ENCODE data around the gene COPS6.

Gene COPS6

DNA sequence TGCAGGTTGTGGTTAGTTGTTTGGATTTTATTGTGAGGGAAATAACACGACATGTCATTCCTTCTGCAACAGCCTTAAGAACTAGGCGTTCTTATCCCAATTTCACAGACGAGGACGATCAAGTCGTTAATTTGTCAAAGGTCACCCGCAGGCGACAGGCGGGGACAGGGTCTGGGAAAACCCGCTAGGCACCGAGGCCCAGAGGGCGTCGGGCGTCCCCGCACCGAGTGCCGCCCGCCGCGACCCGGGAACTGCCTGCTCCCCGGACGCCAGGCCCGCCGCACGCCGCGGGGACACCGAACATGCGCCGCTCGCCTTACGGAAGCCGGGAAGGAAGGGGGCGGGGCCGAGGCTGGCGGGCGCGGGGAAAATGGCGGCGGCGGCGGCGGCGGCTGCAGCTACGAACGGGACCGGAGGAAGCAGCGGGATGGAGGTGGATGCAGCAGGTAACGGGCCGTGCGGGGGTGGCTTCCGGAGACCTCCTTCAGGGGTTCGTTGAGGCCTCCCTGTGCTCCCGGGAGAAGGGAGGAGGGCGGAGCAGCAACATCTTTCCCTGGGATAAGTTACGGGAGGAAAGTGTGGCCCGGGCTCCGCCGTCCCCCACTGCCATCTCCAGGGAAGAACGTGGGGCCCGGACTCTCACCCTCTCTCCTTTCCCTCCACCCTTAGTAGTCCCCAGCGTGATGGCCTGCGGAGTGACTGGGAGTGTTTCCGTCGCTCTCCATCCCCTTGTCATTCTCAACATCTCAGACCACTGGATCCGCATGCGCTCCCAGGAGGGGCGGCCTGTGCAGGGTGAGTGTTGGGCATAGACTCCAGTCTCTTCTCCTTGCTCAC lies at the start of gene COPS6:
TSS of gene COPS6 (plus strand) at position 349 of the 837 bp plus-strand sequence. CDS start at position 371, 22 bp downstream.
- DNase-seq (ENCODE audit: low read depth in 2 of 2), result peak; percentile 63 to 64

GRCh38 chr7:100040575-100040974 lies 48.2 kb upstream of the COPS6 start:
- no peak for DNase-seq (ENCODE audit: low read depth in 2 of 2)

GRCh38 chr7:100044718-100045117 lies 44.1 kb upstream of the COPS6 start:
- no peak for DNase-seq (ENCODE audit: low read depth in 2 of 2)

- no peak for DNase-seq (ENCODE audit: low read depth in 2 of 2)
Measured at GRCh38 chr7:100048680-100049079, 40.1 kb upstream of the COPS6 start.

GRCh38 chr7:100049441-100050291 lies 39.1 kb upstream of the COPS6 start, which contains the start of gene ZSCAN21:
ZSCAN21 (plus strand) TSS chr7:100049774; CDS start chr7:100057007, 7,233 bp downstream.
- DNase-seq (ENCODE audit: low read depth in 2 of 2), result peak; percentile 67 to 75

GRCh38 chr7:100051611-100052010 lies 37.2 kb upstream of the COPS6 start:
- DNase-seq (ENCODE audit: low read depth in 2 of 2), result no peak

DNA sequence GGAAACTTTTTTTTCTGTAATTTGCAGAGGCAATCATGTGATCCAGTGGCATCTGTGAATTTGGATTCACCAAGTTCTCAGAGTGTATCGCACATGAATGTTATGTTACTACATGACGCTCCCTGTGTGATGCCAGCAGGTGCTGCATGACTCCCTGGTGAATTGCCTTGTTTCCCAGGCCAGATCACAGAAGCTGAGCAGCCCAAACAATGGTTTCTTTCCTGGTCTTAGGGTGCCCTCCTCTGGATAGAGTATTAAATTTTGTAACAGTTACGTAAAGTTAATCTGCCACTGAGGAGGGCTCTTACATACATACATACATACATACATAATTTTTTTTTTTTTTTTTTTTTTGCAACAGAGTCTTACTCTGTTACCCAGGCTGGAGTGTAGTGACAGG lies 35.6 kb upstream of the COPS6 start:
- DNase-seq (ENCODE audit: low read depth in 2 of 2), result no peak

- DNase-seq (ENCODE audit: low read depth in 2 of 2), result no peak
Measured at GRCh38 chr7:100057006-100057405, 31.8 kb upstream of the COPS6 start.

DNA sequence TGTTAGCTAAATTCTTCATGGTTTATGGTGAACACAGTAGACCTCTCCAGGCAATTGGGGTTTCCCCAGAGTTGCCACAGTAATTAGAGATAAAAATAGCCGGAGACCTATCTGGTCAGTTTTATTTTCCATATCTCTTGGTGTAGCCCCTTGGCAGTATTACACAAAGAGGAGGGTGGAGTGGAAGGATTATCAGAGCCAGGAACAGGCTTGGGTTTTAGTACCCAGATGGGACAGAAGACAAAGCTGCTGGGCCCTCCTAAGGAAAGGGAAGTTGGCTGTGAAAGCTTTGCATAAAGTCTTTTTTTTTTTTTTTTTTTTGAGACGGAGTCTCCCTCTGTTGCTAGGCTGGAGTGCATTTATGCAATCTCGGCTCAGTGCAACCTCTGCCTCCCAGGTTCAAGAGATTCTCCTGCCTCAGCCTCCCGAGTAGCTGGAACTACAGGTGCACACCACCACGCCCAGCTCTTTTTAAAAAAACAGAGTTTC lies 29.5 kb upstream of the COPS6 start:
- DNase-seq (ENCODE audit: low read depth in 2 of 2), result no peak

DNA sequence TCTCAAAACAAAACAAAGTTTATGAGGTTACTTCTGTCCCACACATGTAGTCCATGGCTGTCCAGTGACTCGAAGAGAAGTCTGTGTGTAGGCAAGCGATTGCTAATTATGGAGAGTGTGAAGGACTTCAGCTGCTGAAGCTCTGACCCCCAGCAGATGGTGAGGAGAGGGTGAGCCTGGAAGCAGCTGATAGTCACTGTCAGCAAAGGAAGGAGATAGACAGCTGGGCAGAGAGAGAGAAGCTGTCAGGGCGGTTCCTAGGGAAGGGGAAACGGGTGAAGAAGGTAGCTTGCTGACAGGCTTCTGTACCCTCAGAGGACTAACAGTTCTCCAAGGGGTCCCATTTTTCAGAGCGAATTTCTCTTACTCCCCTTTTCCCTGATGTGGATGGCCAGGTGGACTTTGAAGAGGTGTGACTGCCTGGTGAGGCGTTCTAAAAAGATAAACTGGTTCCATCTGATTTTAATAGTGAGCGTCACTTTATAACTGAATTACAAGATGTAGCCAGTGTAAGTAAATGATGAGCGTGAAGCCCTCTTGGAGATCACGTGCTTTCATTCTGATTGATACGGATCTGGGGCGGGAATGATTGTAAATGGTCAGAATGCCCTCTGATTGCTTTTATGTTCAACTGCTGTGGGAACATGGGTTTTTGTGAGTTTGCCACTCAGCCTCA lies 27.1 kb upstream of the COPS6 start:
- no peak for DNase-seq (ENCODE audit: low read depth in 2 of 2)

DNA sequence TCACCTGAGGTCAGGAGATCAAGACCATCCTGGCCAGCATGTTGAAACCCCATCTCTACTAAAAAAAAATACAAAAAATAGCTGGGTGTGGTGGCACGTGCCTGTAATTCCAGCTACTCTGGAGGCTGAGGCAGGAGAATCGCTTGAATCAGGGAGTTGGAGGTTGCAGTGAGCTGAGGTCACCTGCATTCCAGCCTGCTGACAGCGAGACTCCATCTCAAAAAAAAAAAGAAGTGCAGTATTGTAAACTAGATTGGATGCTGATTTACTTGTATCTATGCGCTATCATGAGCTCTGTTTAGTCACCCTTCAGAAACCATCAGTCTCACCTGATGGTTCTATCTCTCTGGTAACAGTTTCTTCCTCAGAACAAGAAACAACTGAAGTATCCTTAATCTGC lies 25.4 kb upstream of the COPS6 start:
- no peak for DNase-seq (ENCODE audit: low read depth in 2 of 2)

- no peak for DNase-seq (ENCODE audit: low read depth in 2 of 2)
Measured at GRCh38 chr7:100064162-100064561, 24.6 kb upstream of the COPS6 start.

DNA sequence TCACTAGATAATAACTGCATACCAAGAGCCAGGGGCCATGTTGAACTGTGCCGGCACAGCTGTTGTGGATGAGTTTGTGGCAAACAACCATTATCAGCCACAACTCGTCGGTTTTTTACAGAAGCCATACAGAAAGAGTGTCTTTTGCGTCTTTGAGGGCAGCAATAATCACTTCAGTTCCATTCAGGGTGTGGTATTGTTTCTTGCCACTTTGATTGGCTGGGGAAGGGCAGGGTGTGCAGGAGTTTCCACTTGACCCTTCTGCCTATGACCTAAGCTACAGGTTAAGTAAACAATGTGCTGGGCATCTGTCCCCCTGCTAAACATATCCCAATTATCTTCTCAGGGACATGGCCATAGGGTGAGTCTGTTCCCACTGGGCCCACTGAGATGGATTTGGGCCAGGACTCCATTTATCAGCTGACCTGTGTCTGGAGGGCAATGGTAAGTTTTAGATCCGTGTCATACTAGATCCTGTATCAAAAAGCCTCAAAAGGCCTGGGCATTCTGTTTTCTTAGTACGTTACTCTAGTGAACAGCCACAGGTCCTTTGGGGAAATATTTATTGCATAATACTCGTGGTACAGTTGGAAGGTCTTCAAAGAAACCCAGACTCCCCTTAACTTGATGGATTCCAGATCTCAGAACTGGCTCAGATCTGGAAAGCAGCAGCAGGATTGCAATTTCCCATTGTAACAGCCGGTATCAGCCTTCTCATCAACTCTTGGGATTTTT lies 23.1 kb upstream of the COPS6 start:
- DNase-seq (ENCODE audit: low read depth in 2 of 2), result no peak

DNA sequence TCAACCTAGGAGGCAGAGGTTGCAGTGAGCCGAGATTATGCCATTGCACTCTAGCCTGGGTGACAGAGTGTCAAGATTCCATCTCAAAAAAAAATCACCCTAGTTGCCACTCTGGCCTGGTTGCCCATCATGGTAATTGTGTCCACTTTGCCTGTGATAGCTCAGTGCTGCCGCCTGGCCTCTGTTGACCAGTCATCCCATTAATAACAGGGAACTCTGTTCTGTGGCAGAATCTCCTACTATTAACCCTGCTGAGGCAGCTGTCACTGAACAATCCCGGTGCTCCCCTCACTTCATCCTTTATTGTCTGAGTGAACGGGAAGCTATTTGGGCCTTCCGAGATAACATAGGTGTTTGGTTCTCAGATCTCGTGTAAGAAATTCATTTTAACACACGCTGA lies 21.8 kb upstream of the COPS6 start:
- no peak for DNase-seq (ENCODE audit: low read depth in 2 of 2)

DNA sequence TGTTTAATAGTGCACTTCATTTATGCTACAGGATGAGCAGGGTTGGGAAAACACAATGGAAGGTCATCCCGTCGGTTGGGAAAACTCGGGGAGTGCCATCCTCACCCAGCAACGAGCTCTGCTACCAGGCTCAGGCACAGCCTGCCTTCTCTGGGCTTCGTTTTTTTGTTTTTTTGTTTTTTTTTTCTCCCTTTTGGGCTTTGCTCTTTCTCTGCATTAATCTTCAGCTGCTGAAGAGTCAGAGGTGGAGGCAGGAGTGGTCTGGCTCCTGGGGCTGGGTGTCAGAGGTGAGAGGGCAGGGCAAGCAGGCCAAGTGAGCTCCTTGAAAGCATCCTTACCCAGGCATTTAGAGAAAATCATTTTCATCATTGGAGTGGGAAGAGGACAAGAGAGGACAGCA lies 18.8 kb upstream of the COPS6 start:
- no peak for DNase-seq (ENCODE audit: low read depth in 2 of 2)

DNA sequence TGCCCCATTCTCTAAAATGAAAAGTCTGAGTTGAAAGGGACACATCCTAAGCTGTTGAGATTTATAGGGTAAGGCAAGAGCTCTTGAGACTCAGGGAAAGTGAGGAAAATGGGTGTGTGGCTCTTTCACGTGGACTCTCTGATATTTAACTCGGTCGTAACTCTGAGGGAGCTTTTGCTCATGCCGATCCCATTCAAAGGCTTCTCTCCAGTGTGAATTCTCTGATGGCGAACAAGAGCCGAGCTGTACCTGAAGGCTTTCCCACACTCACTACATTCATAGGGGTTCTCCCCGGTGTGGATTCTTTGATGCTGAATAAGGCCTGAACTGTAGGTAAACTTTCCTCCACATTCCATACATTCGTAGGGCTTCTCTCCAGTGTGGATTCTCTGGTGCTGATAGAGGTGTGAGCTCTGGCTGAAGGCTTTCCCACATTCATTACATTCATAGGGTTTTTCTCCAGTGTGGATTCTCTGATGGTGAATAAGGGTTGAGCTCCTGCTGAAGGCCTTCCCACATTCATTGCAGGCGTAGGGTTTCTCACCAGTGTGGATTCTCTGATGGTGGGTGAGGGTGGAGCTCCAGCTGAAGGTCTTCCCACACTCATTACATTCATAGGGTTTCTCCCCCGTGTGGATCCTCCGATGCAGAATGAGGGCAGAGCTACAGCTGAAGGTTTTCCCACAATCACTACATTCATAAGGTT lies 17.6 kb upstream of the COPS6 start:
- no peak for DNase-seq (ENCODE audit: low read depth in 2 of 2)

DNA sequence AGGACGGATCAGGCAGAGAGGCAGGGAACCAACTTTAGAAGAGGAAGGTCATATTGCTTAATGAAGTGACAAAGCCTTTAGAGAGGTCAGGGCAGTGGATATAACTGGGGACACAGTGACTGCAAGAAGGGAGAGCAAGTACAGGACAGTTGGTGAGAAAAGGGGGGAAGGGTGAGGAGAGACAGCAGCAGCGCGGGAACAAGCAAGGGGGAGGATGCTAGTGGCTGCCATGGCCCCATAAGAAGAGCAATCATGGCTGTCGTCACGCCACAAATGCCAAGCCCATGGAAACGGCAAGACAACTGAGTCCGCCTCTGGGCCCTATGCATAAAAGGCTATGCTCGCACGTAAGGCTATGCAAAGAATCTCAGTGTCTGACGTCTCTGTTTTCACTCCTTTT lies 16.3 kb upstream of the COPS6 start:
- DNase-seq (ENCODE audit: low read depth in 2 of 2), result no peak

DNA sequence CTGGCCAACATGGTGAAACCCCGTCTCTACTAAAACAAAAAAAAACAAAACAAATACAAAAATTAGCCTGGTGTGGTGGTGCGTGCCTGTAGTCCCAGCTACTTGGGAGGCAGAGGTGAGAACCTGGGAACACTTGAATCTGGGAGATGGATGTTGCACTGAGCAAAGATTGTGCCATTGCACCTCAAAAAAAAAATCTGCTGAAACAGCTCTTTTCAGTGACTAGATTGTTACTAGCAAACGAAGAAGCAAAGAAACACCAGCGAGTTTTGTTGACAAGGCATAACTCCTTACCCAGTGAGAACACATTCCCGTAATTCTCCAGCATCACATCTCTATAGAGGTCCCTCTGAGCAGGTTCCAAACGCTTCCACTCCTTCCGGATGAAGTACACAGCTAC lies 13.9 kb upstream of the COPS6 start:
- no peak for DNase-seq (ENCODE audit: low read depth in 2 of 2)

- no peak for DNase-seq (ENCODE audit: low read depth in 2 of 2)
Measured at GRCh38 chr7:100075418-100075817, 13.4 kb upstream of the COPS6 start.

GRCh38 chr7:100077205-100077604 lies 11.6 kb upstream of the COPS6 start:
- DNase-seq (ENCODE audit: low read depth in 2 of 2), result no peak
